Measurements from ENCODE around the gene ANKRD55.

Gene ANKRD55

DNA sequence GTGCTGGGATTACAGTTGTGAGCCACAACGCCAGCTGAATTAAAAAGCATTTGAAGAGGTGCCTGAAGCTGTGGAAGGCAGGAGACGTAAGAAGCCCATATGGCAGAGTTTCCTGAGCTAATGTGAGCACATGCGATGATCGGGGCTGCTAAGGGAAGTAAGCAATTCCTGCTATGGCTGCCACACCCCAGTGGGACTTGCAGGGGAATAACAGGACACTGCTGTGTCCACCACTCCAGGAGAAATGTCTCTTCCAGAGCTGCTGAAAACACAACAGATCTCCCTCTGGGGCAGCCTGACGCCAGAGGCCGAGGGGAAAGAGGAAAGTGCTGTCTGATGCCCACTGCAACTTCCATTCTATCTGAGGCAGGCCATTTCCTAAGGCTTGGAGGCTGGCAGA, 46.2 kb upstream of the ANKRD55 start:
- no peak overlapping the region for H3K27ac ChIP-seq (ENCODE audit: extremely low read depth, low read depth, low read length)
- POLR2A ChIA-PET: no interaction called here

DNA sequence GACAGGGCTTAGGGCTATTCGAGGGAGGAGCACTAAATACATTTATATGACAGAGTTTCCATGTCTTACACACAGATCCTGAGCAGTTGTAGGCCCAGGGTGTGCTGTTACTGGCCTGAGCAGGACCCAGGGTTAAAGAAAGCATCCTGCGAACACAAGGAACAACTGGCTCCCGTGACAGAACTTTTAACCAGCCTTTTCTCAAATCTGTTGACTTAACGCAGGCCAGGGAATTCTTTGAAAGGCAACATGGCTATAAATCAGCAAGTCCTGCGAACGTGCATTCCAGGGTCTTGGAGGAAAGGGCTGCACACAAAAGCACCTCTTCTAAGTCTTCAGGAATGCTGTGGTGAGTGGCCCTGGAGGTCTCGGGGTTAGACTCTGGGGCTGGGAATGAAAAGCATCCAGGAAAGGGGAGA, 45.2 kb upstream of the ANKRD55 start:
- Histone ChIP-seq H3K4me3 (ENCODE audit: low read depth, low read length) (no peak overlapping the region), H3K36me3 (ENCODE audit: control insufficient read depth in 2 of 2, insufficient read depth in 1 of 2, low read length in 2 of 2) (no peaks in the 10 kb centered on the region), H3K9me3 (ENCODE audit: control insufficient read depth, insufficient read depth, low read depth, low read length) (no peaks in the 10 kb centered on the region), H3K4me1 (ENCODE audit: control insufficient read depth, insufficient read depth, low read length) (no peaks in the 10 kb centered on the region), H3K27ac (ENCODE audit: extremely low read depth, low read depth, low read length) (no peak overlapping the region)
- TF ChIP-seq ZNF610 (tag by site-specific recombination; IDR thresholded peaks at IDR 0.05; ENCODE audit: borderline replicate concordance) (no peak), SALL2 (tag by site-specific recombination; IDR thresholded peaks at IDR 0.05; ENCODE audit: borderline replicate concordance) (no peak), MEIS1 (CRISPR knock-in tag; IDR thresholded peaks at IDR 0.05; ENCODE audit: borderline replicate concordance) (peak; percentile 64; the same call in 1 of the 2 replicates)
- ChIA-PET CTCF (no interaction called here), POLR2A (no interaction called here)

More for the DNA sequence above, 46.2 kb upstream of the ANKRD55 start:
- Histone ChIP-seq H3K36me3 (ENCODE audit: control insufficient read depth in 2 of 2, insufficient read depth in 1 of 2, low read length in 2 of 2) (no peaks in the 10 kb centered on the region), H3K4me3 (ENCODE audit: low read depth, low read length) (no peak overlapping the region), H3K4me1 (ENCODE audit: control insufficient read depth, insufficient read depth, low read length) (no peaks in the 10 kb centered on the region), H3K9me3 (ENCODE audit: control insufficient read depth, insufficient read depth, low read depth, low read length) (no peaks in the 10 kb centered on the region)
- TF ChIP-seq ZNF792 (tag by site-specific recombination; IDR thresholded peaks at IDR 0.05): no peak
- TF ChIP-seq ZNF366 (tag by site-specific recombination; conservative IDR thresholded peaks at IDR 0.05): no peak
- no peak for TF ChIP-seq ZNF530 (tag by site-specific recombination; IDR thresholded peaks at IDR 0.05; ENCODE audit: low read depth)
- TF ChIP-seq MZF1 (tag by site-specific recombination; IDR thresholded peaks at IDR 0.05; ENCODE audit: borderline replicate concordance): no peak
- TF ChIP-seq, protein P1, sequence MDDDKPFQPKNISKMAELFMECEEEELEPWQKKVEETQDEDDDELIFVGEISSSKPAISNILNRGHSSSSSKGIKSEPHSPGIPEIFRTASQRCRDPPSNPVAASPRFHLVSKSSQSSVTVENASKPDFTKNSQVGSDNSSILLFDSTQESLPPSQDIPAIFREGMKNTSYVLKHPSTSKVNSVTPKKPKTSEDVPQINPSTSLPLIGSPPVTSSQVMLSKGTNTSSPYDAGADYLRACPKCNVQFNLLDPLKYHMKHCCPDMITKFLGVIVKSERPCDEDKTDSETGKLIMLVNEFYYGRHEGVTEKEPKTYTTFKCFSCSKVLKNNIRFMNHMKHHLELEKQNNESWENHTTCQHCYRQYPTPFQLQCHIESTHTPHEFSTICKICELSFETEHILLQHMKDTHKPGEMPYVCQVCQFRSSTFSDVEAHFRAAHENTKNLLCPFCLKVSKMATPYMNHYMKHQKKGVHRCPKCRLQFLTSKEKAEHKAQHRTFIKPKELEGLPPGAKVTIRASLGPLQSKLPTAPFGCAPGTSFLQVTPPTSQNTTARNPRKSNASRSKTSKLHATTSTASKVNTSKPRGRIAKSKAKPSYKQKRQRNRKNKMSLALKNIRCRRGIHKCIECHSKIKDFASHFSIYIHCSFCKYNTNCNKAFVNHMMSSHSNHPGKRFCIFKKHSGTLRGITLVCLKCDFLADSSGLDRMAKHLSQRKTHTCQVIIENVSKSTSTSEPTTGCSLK (tag by site-specific recombination; IDR thresholded peaks at IDR 0.05): no peak
- TF ChIP-seq ZNF24 (tag by site-specific recombination; IDR thresholded peaks at IDR 0.05): no peak
- TF ChIP-seq ZNF701 (tag by site-specific recombination; IDR thresholded peaks at IDR 0.05): no peak
- TF ChIP-seq ZNF473 (tag by site-specific recombination; IDR thresholded peaks at IDR 0.05): no peak
- no peak for TF ChIP-seq ZSCAN30 (tag by site-specific recombination; IDR thresholded peaks at IDR 0.05)
- no peak for TF ChIP-seq ZNF624 (tag by site-specific recombination; IDR thresholded peaks at IDR 0.05)
- TF ChIP-seq KLF7 (tag by site-specific recombination; IDR thresholded peaks at IDR 0.05; ENCODE audit: borderline replicate concordance): no peak
- TF ChIP-seq, protein P2, sequence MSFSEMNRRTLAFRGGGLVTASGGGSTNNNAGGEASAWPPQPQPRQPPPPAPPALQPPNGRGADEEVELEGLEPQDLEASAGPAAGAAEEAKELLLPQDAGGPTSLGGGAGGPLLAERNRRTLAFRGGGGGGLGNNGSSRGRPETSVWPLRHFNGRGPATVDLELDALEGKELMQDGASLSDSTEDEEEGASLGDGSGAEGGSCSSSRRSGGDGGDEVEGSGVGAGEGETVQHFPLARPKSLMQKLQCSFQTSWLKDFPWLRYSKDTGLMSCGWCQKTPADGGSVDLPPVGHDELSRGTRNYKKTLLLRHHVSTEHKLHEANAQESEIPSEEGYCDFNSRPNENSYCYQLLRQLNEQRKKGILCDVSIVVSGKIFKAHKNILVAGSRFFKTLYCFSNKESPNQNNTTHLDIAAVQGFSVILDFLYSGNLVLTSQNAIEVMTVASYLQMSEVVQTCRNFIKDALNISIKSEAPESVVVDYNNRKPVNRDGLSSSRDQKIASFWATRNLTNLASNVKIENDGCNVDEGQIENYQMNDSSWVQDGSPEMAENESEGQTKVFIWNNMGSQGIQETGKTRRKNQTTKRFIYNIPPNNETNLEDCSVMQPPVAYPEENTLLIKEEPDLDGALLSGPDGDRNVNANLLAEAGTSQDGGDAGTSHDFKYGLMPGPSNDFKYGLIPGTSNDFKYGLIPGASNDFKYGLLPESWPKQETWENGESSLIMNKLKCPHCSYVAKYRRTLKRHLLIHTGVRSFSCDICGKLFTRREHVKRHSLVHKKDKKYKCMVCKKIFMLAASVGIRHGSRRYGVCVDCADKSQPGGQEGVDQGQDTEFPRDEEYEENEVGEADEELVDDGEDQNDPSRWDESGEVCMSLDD (tag by site-specific recombination; IDR thresholded peaks at IDR 0.05): no peak
- no peak for TF ChIP-seq ZNF571 (tag by site-specific recombination; IDR thresholded peaks at IDR 0.05)
- TF ChIP-seq ZNF121 (tag by site-specific recombination; IDR thresholded peaks at IDR 0.05): no peak
- TF ChIP-seq IKZF3 (tag by site-specific recombination; IDR thresholded peaks at IDR 0.05): no peak
- no peak for TF ChIP-seq ZNF747 (tag by site-specific recombination; IDR thresholded peaks at IDR 0.05)
- TF ChIP-seq ZBTB21 (tag by site-specific recombination; IDR thresholded peaks at IDR 0.05): no peak
- TF ChIP-seq, protein P3, sequence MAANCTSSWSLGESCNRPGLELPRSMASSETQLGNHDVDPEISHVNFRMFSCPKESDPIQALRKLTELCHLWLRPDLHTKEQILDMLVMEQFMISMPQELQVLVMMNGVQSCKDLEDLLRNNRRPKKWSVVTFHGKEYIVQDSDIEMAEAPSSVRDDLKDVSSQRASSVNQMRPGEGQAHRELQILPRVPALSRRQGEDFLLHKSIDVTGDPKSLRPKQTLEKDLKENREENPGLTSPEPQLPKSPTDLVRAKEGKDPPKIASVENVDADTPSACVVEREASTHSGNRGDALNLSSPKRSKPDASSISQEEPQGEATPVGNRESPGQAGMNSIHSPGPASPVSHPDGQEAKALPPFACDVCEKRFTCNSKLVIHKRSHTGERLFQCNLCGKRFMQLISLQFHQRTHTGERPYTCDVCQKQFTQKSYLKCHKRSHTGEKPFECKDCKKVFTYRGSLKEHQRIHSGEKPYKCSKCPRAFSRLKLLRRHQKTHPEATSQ (tag by site-specific recombination; IDR thresholded peaks at IDR 0.05): no peak
- CTCF ChIA-PET: interaction anchor here (1.2 kb wide), 1 partner anchor 8 kb away, joined by 4 read pairs; no protein-coding TSS in a partner anchor

All from HEK293 (cell line).